GM12878 (cell line): Measurements from ENCODE around the gene SPSB3. TPM values are rescaled to one million over a fixed set of nuclear protein-coding genes. Genes with fewer than 3 reads are reported as not detected.

ENCODE experiments used
- ATAC-seq: fragments of 200-7000 bp; cut with Tn5 transposase; 3 replicates; pipeline ENCODE4 v1.9.1; 2020; ENCODE audit warnings: mild to moderate bottlenecking, moderate library complexity
- BruUV-seq: library from RNA; stranded (reverse); fragments of 400-500 nt; replicated peaks from 2 replicates; lab custom pipeline; 2021; lab: Mats Ljungman, UMichigan
- CTCF ChIA-PET: fragments of 300-600 bp; sonication (Branson Sonifier 250); formaldehyde crosslinking; extraction: SDS; loops from one replicate; lab custom pipeline; 2021; ENCODE audit warnings: inconsistent platforms; lab: Yijun Ruan, JAX
- POLR2A ChIA-PET: fragments of 350-600 bp; formaldehyde crosslinking; extraction: SDS; loops from one replicate; lab custom pipeline; 2021; ENCODE audit warnings: inconsistent platforms; lab: Charles Lee
- RAD21 ChIA-PET: fragments of 300-600 bp; sonication (Branson Sonifier 250); formaldehyde crosslinking; loops from one replicate; lab custom pipeline; 2023; ENCODE audit warnings: antibody characterized with exemption; ENCODE audit not compliant: unreplicated experiment; lab: Charles Lee
- SMC1A ChIA-PET: fragments of 300-600 bp; sonication (Branson Sonifier 250); formaldehyde crosslinking; loops from one replicate; lab custom pipeline; 2023; ENCODE audit not compliant: unreplicated experiment, uncharacterized antibody; lab: Charles Lee
- DNase-seq: peaks from one replicate; pipeline ENCODE4 v3.0.0-alpha.2; 2011; ENCODE audit warnings: low read depth, low spot score
- FAIRE-seq: peaks from 3 replicates; lab custom pipeline; 2011; peaks lifted over from hg19 to GRCh38; lab: Jason Lieb, UNC
- H2AFZ ChIP-seq: 2 replicates; pipeline ENCODE4 v1.6.0; 2011; ENCODE audit warnings: low read depth, low read length, control low read depth; ENCODE audit not compliant: control insufficient read depth
- H3K27ac ChIP-seq: 2 replicates; pipeline ENCODE4 v1.5.1; 2011; ENCODE audit warnings: control low read depth; ENCODE audit not compliant: control insufficient read depth, insufficient read depth
- H3K27me3 ChIP-seq, 2 experiments: replicated peaks in 1 of 2; 2 replicates each; pipeline versions ENCODE4 v1.6.0 to v1.6.1; 2011; ENCODE audit warnings: low read length in 1 of 2; ENCODE audit not compliant: control insufficient read depth in 2 of 2, insufficient read depth in 2 of 2
- H3K36me3 ChIP-seq, 2 experiments: 2 replicates each; pipeline ENCODE4 v1.5.1; 2011; ENCODE audit warnings: low read length in 1 of 2; ENCODE audit not compliant: control insufficient read depth in 2 of 2, insufficient read depth in 2 of 2
- H3K4me1 ChIP-seq: 2 replicates; pipeline ENCODE4 v1.6.1; 2011; ENCODE audit warnings: mild to moderate bottlenecking, low read length, moderate library complexity, mixed read lengths; ENCODE audit not compliant: control insufficient read depth, insufficient read depth
- H3K4me2 ChIP-seq: 2 replicates; pipeline ENCODE4 v1.6.0; 2011; ENCODE audit warnings: control low read depth; ENCODE audit not compliant: control insufficient read depth, insufficient read depth
- H3K4me3 ChIP-seq: fragments of 200-600 bp; sonication (generic); 2 replicates; pipeline ENCODE4 v1.5.1; 2016
- H3K79me2 ChIP-seq: 2 replicates; pipeline ENCODE4 v1.6.0; 2011; ENCODE audit warnings: low read length; ENCODE audit not compliant: control insufficient read depth, insufficient read depth
- H3K9ac ChIP-seq: 2 replicates; pipeline ENCODE4 v1.8.0; 2011; ENCODE audit warnings: low read length, control low read depth, mixed read lengths; ENCODE audit not compliant: control insufficient read depth, insufficient read depth
- H3K9me3 ChIP-seq: replicated peaks from 3 replicates; pipeline ENCODE4 v1.5.1; 2011; ENCODE audit warnings: mild to moderate bottlenecking, low read length; ENCODE audit not compliant: control insufficient read depth, insufficient read depth
- H4K20me1 ChIP-seq: 2 replicates; pipeline ENCODE4 v1.6.0; 2011; ENCODE audit not compliant: control insufficient read depth, insufficient read depth
- BHLHE40 ChIP-seq, 2 experiments: fragments of 450-650 bp in 1 of 2; IDR thresholded peaks; 2 replicates each; pipeline ENCODE4 v1.6.1; 2011 to 2017; ENCODE audit warnings: low read depth in 2 of 2, borderline replicate concordance in 1 of 2, improper control_type of control experiment in 1 of 2, low read length in 1 of 2, mild to moderate bottlenecking in 1 of 2
- CUX1 ChIP-seq: IDR thresholded peaks from 2 replicates; pipeline ENCODE4 v1.6.1; 2012; ENCODE audit warnings: improper control_type of control experiment, low read depth, low read length; ENCODE audit not compliant: insufficient replicate concordance
- JUNB ChIP-seq: IDR thresholded peaks from 2 replicates; pipeline ENCODE4 v1.6.1; 2016; ENCODE audit warnings: antibody characterized with exemption, mild to moderate bottlenecking
- NFYB ChIP-seq: IDR thresholded peaks from 2 replicates; pipeline ENCODE4 v1.6.1; 2011; ENCODE audit warnings: low read depth, mild to moderate bottlenecking, low read length, improper control_type of control experiment, moderate library complexity; ENCODE audit not compliant: insufficient read depth
- PAX5 ChIP-seq: IDR thresholded peaks from 2 replicates; pipeline ENCODE4 v1.6.1; 2011; ENCODE audit warnings: low read depth, low read length, borderline replicate concordance
- STAT1 ChIP-seq: fragments of 450-650 bp; conservative IDR thresholded peaks from 2 replicates; pipeline ENCODE4 v1.6.1; 2014; ENCODE audit warnings: antibody characterized with exemption, mild to moderate bottlenecking
- ZNF274 ChIP-seq: IDR thresholded peaks from one replicate; pipeline ENCODE4 v1.8.0; 2011; ENCODE audit not compliant: insufficient read length, insufficient read depth
- ZNF592 ChIP-seq: fragments of 450-650 bp; IDR thresholded peaks from 2 replicates; pipeline ENCODE4 v1.6.1; 2017; ENCODE audit warnings: mild to moderate bottlenecking, moderate library complexity
- WGBS: methylation state at CpG from one replicate; pipeline ENCODE4 v1.1.6; 2016; ENCODE audit warnings: low lambda C conversion rate; ENCODE audit not compliant: insufficient replicate concordance, insufficient coverage; ENCODE audit errors: missing lambda C conversion rate; 5-methylcytosine and 5-hydroxymethylcytosine counted together
- in situ Hi-C: fragments of 300-500 bp; cut with MboI; formaldehyde crosslinking; loops from 9 replicates; pipeline ENCODE4 v1.14.3; 2018; ENCODE audit warnings: mixed read lengths
- intact Hi-C: fragments of 100-400 bp; cut with micrococcal nuclease; formaldehyde crosslinking; loops from one replicate; pipeline ENCODE4 v1.14.2; 2022; ENCODE audit not compliant: unreplicated experiment
- polyA plus RNA-seq, 11 experiments: library from polyadenylated mRNA; depleted of rRNA in 4 of 11; unstranded in 6 of 11; stranded (reverse) in 5 of 11; fragments of >200 nt; fragmentation: Nextera tagmentation in 4 of 11; fragmentation: Illumina TruSeq in 1 of 11; extraction: Ambion mirVana in 4 of 11; extraction: Trizol in 1 of 11; gene quantifications; 1 replicate in 1 of 11; 2 replicates in 10 of 11; pipeline versions ENCODE4 v1.2.1 to v1.2.3, GENCODE V29; 2011 to 2016; ENCODE audit warnings: inconsistent platforms in 2 of 11, missing spikeins in 2 of 11, low read depth in 1 of 11
- total RNA-seq, 4 experiments: library from RNA; depleted of rRNA in 3 of 4; stranded (reverse); fragments of >200 nt in 3 of 4; fragmentation: Illumina TruSeq in 1 of 4; extraction: Trizol in 1 of 4; gene quantifications; 2 replicates each; pipeline versions ENCODE4 v1.2.1 to v1.2.3, GENCODE V29; 2013 to 2021

SPSB3 gene
- total and polyA plus RNA-seq, 10 of the 15 experiments (the other 5 are each of a cell fraction or from before 2014, with no cell fraction given) = 0.31 to 26.9 (median 14.0) TPM

- H3K36me3 ChIP-seq = no peaks in the 10 kb centered on the region; a peak in 2 of 4 replicates
- H3K27me3 ChIP-seq = no peaks in the 10 kb centered on the region
- TF ChIP-seq STAT1 (no peak), BHLHE40 (IDR thresholded peaks at IDR 0.05; ENCODE audit: borderline replicate concordance in 1 of 2, low read depth in 2 of 2, low read length in 1 of 2) (no peak), ZNF274 (no peak), PAX5 (no peak), CUX1 (no peak), JUNB (no peak), ZNF592 (no peak), NFYB (no peak)
- no peaks in the 10 kb centered on the region for H3K79me2 ChIP-seq
- no peaks in the 10 kb centered on the region for H3K9me3 ChIP-seq
- ATAC-seq = no peak
- no peaks in the 10 kb centered on the region for H3K4me1 ChIP-seq
- H3K27ac ChIP-seq = no peak overlapping the region
- no peak overlapping the region for H3K4me3 ChIP-seq
- no peaks in the 10 kb centered on the region for H4K20me1 ChIP-seq
- ChIA-PET CTCF (no interaction called here), SMC1A (no interaction called here), POLR2A (no interaction called here), RAD21 (no interaction called here)
- no peak overlapping the region for H2AFZ ChIP-seq
- WGBS = 95% methylated on average over 33 of the region's 35 CpGs
- BruUV-seq = no TSS peak
- no peak for DNase-seq
- H3K4me2 ChIP-seq = no peak overlapping the region
- intact Hi-C loops (no loop called here), in situ Hi-C loops (no loop called here)
- no peak overlapping the region for H3K9ac ChIP-seq
- no peak for FAIRE-seq
Measured at GRCh38 chr16:1818873-1819525, 36.6 kb upstream of the SPSB3 start.
